HG02884 (cell line): ENCODE results near the gene PIGS.

Experiments
- ATAC-seq: cut with Tn5 transposase; IDR thresholded peaks from one replicate; pipeline ENCODE4 v1.9.1; 2021; ENCODE audit warnings: mild to moderate bottlenecking, moderate library complexity; ENCODE audit not compliant: unreplicated experiment

The PIGS gene

GRCh38 chr17:28511858-28512461, 59.4 kb downstream of the PIGS start:
- ATAC-seq, result no peak

DNA sequence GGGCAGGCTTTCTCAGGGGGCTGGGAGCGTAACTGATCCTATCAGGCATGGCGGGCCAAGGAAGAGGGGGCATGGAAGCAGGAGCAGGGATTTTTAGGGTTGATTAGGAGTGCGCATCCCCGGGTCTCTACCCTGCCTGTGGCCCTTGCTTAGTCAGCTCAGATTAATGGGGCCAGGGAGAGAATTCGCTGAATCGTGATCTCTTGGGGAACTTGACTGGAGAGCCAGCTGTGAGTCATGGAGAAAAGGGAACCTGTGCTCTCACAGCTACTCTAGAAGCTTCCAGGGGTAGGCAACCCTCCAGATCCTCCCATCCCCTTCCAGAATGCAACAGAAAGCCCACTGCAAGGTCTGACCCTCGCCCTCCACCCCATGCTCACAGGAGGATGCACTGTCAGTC, 61.5 kb downstream of the PIGS start:
- ATAC-seq, result no peak

DNA sequence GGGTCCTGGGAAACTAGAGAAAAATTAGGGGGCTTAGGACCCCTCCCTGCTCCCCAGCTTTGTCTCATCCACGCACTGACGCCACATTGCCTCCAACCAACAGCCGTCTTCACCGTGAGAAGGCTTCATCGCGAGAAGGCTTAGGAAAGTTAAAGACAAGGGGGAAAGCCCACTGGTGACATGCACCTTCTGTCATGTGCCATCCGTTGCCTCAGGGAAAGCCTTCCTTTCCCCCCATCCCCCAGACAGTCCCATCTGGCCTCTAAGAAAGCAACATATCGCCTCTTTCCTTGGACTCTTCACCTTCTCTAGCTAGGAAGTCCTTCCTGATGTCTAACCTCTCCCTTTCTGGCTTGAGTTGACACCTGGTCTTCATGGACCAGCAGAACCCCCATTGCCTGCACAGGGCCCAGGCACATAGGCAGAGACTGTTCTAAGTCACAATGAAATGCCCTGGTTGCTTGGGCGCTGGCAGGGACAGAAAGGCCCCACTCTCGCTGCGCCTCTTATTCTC, 63.1 kb downstream of the PIGS start:
- ATAC-seq, result no peak

GRCh38 chr17:28507567-28508203, 63.6 kb downstream of the PIGS start:
- ATAC-seq, result no peak

GRCh38 chr17:28506763-28507487, 64.4 kb downstream of the PIGS start:
- ATAC-seq, result no peak

DNA sequence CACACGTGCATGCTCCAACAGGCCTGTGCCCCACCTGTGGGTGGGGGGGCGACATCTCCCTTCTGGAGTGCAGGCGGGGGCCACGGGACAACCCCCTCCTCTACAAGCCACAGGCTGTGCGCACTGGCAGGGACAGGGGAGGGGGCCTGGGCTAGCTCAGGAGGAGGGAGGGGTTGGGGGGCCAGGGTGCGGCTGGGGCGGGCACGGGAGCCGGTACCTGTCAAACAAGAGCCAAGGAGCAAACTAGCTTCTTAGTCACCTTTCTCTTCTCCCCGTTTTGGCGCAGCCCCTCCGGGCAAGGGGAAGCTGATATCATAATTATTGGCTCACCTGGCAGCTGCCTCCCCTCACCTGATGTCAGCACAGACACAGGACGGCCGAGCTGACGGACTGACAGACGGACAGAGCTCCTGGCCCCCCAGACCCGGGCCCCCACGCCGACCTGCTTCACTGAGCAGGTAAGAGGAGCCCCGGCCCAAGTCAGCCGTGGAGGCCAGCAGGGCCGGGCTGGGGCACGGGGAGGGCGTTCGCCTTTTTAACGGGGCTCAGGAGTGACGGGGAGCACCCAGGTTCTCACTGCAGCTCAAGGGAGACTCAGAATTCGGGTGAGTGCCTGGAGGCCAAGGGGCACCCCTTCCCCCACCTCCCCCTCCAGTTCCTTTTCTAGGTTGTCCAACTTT, 65.2 kb downstream of the PIGS start, which contains the start of gene FOXN1:
TSS of gene FOXN1 (plus strand) at position 363 of the 680 bp plus-strand sequence. CDS start 17,622 bp downstream, outside the sequence.
- no peak for ATAC-seq

DNA sequence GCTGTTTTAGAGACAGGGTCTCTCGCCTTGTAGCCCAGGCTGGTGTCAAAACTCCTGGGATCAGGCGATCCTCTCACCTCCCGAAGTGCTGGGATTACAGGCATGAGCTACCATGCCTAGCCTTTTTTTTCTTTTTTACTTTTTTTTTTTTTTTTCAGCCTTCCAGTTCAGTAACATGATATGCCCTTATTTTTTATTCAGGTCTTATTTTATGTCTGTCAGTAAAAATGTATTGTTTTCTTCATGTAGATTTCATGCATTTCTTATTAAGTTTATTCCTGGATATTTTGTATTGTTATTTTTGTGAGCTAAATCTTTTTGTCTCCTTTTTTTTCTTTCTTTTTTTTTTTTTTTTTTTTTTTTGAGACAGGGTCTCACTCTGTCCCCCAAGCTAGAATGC, 67.9 kb downstream of the PIGS start:
- ATAC-seq, result no peak
